ENCODE measurements around the gene SLF2. TPM values are rescaled to one million over a fixed set of nuclear protein-coding genes. Genes with fewer than 3 reads are reported as not detected.

The SLF2 gene
- total and polyA plus RNA-seq, 2 of the 13 experiments (the other 11 are each of a cell fraction or from before 2014, with no cell fraction given), result 12.2 to 48.1 TPM

DNA sequence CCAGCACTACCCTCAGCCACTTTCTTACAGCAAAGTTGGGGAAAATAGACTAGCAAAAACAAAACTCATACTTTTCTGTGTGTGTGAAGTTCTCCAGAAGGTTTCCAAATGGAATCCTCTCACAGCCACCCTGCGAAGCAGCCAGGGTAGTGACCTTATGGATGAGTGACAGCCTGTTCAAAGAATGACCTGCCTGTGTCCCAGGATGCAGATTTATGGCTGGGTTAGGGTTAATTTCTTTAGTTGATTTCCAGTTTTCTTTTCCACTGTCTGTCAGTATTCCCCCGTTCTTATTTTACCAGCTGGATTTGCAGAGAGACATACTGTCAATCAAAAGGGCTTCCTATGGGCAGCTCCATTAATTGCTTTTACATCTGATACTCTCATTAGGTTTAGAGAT lies 54.1 kb downstream of the SLF2 start (continued):
- TF ChIP-seq, protein P1, sequence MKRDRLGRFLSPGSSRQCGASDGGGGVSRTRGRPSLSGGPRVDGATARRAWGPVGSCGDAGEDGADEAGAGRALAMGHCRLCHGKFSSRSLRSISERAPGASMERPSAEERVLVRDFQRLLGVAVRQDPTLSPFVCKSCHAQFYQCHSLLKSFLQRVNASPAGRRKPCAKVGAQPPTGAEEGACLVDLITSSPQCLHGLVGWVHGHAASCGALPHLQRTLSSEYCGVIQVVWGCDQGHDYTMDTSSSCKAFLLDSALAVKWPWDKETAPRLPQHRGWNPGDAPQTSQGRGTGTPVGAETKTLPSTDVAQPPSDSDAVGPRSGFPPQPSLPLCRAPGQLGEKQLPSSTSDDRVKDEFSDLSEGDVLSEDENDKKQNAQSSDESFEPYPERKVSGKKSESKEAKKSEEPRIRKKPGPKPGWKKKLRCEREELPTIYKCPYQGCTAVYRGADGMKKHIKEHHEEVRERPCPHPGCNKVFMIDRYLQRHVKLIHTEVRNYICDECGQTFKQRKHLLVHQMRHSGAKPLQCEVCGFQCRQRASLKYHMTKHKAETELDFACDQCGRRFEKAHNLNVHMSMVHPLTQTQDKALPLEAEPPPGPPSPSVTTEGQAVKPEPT (CRISPR knock-in tag; IDR thresholded peaks at IDR 0.05; ENCODE audit: low read depth), result no peak
- TF ChIP-seq ETV6 (CRISPR knock-in tag; conservative IDR thresholded peaks at IDR 0.05), result no peak
- TF ChIP-seq POLR2A (IDR thresholded peaks at IDR 0.05; ENCODE audit: insufficient read depth in 1 of 2, low read depth in 2 of 2, low read length in 2 of 2), result 0 out of 4 replicates have a peak, but pooled peaks of 1 of the 2 experiments have one; percentile 17
- TF ChIP-seq NONO (IDR thresholded peaks at IDR 0.05), result no peak
- TF ChIP-seq NONO (CRISPR knock-in tag; conservative IDR thresholded peaks at IDR 0.05), result 0 out of 2 replicates have a peak, but pooled peaks have one; percentile 17
- TF ChIP-seq ZFP82 (CRISPR knock-in tag; IDR thresholded peaks at IDR 0.05; ENCODE audit: borderline replicate concordance), result no peak
- TF ChIP-seq, protein P2, sequence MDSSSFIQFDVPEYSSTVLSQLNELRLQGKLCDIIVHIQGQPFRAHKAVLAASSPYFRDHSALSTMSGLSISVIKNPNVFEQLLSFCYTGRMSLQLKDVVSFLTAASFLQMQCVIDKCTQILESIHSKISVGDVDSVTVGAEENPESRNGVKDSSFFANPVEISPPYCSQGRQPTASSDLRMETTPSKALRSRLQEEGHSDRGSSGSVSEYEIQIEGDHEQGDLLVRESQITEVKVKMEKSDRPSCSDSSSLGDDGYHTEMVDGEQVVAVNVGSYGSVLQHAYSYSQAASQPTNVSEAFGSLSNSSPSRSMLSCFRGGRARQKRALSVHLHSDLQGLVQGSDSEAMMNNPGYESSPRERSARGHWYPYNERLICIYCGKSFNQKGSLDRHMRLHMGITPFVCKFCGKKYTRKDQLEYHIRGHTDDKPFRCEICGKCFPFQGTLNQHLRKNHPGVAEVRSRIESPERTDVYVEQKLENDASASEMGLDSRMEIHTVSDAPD (CRISPR knock-in tag; IDR thresholded peaks at IDR 0.05), result no peak
- TF ChIP-seq ZNF501 (CRISPR knock-in tag; IDR thresholded peaks at IDR 0.05), result 0 out of 2 replicates have a peak, but pooled peaks have one; percentile 28
- no peak for TF ChIP-seq FOXM1 (CRISPR knock-in tag; IDR thresholded peaks at IDR 0.05)
- TF ChIP-seq ZNF652 (CRISPR knock-in tag; IDR thresholded peaks at IDR 0.05; ENCODE audit: borderline replicate concordance, low read depth), result 0 out of 2 replicates have a peak, but pooled peaks have one; percentile 20
- TF ChIP-seq, protein P3, sequence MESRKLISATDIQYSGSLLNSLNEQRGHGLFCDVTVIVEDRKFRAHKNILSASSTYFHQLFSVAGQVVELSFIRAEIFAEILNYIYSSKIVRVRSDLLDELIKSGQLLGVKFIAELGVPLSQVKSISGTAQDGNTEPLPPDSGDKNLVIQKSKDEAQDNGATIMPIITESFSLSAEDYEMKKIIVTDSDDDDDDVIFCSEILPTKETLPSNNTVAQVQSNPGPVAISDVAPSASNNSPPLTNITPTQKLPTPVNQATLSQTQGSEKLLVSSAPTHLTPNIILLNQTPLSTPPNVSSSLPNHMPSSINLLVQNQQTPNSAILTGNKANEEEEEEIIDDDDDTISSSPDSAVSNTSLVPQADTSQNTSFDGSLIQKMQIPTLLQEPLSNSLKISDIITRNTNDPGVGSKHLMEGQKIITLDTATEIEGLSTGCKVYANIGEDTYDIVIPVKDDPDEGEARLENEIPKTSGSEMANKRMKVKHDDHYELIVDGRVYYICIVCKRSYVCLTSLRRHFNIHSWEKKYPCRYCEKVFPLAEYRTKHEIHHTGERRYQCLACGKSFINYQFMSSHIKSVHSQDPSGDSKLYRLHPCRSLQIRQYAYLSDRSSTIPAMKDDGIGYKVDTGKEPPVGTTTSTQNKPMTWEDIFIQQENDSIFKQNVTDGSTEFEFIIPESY (CRISPR knock-in tag; IDR thresholded peaks at IDR 0.05), result no peak
- TF ChIP-seq ZNF367 (CRISPR knock-in tag; IDR thresholded peaks at IDR 0.05; ENCODE audit: borderline replicate concordance), result no peak
- no peak for TF ChIP-seq ZFP37 (CRISPR knock-in tag; IDR thresholded peaks at IDR 0.05; ENCODE audit: borderline replicate concordance)
- TF ChIP-seq, protein P4, sequence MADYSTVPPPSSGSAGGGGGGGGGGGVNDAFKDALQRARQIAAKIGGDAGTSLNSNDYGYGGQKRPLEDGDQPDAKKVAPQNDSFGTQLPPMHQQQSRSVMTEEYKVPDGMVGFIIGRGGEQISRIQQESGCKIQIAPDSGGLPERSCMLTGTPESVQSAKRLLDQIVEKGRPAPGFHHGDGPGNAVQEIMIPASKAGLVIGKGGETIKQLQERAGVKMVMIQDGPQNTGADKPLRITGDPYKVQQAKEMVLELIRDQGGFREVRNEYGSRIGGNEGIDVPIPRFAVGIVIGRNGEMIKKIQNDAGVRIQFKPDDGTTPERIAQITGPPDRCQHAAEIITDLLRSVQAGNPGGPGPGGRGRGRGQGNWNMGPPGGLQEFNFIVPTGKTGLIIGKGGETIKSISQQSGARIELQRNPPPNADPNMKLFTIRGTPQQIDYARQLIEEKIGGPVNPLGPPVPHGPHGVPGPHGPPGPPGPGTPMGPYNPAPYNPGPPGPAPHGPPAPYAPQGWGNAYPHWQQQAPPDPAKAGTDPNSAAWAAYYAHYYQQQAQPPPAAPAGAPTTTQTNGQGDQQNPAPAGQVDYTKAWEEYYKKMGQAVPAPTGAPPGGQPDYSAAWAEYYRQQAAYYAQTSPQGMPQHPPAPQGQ (CRISPR knock-in tag; IDR thresholded peaks at IDR 0.05; ENCODE audit: borderline replicate concordance), result no peak

Data from HepG2 (cell line).